ENCODE results near the gene ADAMTSL4. TPM values are rescaled to one million over a fixed set of nuclear protein-coding genes. Genes with fewer than 3 reads are reported as not detected.
"Not testable (repeated sequence)": the region's sequence is repeated elsewhere in the genome, so short reads cannot be mapped to it uniquely, and the experiment has no call there.

Gene ADAMTSL4
- polyA plus RNA-seq, 3 donors from 2014 or later = not detected

DNA sequence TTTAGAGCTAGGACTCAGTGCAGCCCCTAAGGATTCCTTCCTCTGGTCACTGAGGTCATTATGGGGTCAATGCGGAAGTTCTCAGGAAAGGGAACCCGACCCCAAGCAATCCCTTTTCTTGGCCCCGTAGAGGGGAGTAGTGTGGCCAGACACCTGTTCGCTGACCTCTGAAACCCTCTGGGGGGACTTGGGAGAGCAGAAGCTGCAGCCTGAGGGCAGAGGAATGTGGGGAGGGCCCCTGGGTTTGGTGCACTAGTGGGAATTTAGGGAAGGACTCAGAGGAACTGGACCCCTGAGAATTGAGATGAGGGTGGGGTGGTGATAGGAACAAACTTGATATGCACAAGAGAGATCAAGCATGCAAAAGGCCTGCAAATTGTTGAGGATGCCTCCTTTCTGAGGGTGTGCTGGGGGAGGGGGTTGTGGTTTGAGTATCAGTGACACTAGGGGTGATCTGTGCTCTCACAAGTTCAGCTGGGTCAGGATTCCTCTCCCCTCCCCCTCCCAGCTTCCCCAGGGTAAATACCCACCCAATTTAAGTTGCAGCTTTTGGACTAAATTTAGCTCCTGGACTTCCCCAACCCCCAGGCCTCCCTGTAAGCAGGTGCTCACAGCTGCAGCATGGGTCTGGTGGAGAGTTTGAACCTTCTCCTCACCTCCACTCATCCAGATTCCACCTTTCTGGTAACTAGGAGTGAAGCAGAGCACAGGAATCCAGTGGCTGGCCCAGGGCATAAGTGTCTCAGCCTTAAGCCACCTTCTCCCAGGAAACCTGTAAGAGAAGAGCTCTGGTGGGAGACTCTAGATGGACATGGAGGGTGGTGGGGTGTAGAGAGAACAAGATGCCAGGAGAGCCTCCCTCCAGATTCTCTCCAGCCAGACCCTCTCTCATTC is 13.5 kb downstream of the ADAMTSL4 start:
- Mint-ChIP-seq H3K4me1 (peaks cover 75 to 76% of the 10 kb centered on the region in 2 donors), H3K9me3 (no peaks in the 10 kb centered on the region), H3K4me3 (peak overlapping the region; percentile 90 to 95 (median 91)), H3K27me3 (ENCODE audit: low read depth in 3 of 3) (peaks cover 9 to 18% (median 10%) of the 10 kb centered on the region in 3 donors), H3K27ac (peak overlapping the region; percentile 93 to 99 (median 98)), H3K36me3 (no peaks in the 10 kb centered on the region)
- peak; percentile 61 to 65 (median 61) for DNase-seq

DNA sequence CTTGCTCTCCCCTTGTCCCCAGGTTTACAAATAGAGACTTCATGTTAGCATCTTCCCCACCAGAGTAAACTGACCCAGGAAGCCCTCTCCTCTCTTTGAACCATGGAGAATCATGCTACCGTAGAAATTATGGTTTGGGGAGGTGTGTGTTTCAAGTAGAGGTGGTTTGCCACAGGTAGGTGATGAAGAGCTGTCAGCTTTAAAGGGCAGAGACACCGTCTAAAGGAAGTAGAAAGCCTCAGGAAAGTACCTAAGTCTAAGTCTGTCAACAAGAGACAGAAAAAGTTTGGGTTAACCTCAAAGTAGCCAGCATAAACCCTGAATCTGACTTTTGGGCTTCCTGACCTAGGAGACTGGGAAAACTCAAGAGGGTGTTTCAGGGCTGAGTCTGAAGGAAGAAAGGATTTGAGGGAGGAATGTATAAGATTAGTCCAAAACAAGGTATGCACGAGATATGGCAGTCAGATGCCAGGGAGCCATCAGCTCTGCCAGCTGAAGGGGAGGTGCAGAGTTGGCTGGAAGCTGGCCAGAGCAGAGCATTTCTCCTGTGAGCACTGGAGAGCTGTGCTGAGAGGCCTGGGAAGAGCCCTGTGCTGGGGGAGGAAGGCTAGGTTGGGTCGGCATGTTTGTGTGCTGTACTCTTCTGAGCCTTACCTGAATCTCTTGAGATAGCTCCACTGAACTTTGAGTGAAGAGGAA is 14.3 kb downstream of the ADAMTSL4 start:
- DNase-seq = peak; percentile 67 to 69 (median 68)
- no peaks in the 10 kb centered on the region for H3K9me3 Mint-ChIP-seq
- peak overlapping the region; percentile 90 to 95 (median 91) for H3K4me3 Mint-ChIP-seq
- H3K36me3 Mint-ChIP-seq = no peaks in the 10 kb centered on the region
- H3K27ac Mint-ChIP-seq = peak overlapping the region; percentile 93 to 99 (median 98)
- H3K27me3 Mint-ChIP-seq (ENCODE audit: low read depth in 3 of 3) = peaks cover 10 to 18% (median 11%) of the 10 kb centered on the region in 3 donors
- peaks cover 82 to 84% of the 10 kb centered on the region in 2 donors for H3K4me1 Mint-ChIP-seq

DNA sequence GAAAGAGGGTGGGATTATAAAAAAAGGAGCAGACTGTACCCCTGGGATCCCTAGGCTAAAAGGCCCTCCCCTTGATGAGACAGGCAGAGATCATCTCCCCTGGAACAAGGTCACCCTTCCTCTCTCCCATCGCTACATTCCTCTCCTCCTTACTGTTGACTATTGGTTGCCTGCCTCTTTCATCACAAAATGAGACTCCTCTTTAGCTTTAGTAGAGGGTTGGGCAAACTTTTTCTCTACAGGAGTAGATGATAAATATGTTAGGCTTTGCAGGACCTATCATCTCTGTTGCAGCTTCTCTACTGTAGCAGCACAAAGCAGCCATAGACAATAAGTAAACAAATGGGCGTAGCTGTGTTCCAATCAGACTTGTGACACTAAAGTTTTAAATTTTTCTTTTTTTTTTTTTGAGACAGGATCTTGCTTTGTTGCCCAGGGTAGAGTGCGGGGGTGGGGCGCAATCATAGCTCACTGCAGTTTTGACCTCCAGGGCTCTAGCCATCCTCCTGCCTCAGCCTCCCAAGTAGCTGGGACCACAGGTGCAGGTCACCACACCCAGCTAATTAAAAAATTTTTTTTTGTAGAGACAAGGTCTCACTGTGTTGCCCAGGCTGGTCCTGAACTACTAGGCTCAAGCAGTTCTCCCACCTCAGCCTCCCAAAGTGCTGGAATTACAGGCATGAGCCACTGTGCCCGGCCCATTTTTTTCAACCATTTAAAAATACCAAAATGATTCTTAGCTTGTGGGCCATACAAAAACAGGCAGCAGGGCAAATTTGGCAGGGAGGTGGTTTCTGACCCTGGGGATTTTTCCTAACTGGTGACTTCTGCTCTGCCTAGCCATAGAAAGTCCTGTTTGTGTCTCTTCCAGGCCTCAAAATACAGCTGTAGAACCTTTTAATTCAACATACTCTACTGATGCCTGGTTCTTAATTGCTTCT is 15.1 kb downstream of the ADAMTSL4 start:
- peaks cover 91 to 92% of the 10 kb centered on the region in 2 donors for H3K4me1 Mint-ChIP-seq
- peak overlapping the region; percentile 90 to 95 (median 91) for H3K4me3 Mint-ChIP-seq
- H3K36me3 Mint-ChIP-seq = no peaks in the 10 kb centered on the region
- H3K27ac Mint-ChIP-seq = peak overlapping the region; percentile 93 to 99 (median 98)
- peak in 1 of 3 donors; percentile 30 for DNase-seq
- peaks cover 10 to 18% (median 11%) of the 10 kb centered on the region in 3 donors for H3K27me3 Mint-ChIP-seq (ENCODE audit: low read depth in 3 of 3)
- no peaks in the 10 kb centered on the region for H3K9me3 Mint-ChIP-seq

DNA sequence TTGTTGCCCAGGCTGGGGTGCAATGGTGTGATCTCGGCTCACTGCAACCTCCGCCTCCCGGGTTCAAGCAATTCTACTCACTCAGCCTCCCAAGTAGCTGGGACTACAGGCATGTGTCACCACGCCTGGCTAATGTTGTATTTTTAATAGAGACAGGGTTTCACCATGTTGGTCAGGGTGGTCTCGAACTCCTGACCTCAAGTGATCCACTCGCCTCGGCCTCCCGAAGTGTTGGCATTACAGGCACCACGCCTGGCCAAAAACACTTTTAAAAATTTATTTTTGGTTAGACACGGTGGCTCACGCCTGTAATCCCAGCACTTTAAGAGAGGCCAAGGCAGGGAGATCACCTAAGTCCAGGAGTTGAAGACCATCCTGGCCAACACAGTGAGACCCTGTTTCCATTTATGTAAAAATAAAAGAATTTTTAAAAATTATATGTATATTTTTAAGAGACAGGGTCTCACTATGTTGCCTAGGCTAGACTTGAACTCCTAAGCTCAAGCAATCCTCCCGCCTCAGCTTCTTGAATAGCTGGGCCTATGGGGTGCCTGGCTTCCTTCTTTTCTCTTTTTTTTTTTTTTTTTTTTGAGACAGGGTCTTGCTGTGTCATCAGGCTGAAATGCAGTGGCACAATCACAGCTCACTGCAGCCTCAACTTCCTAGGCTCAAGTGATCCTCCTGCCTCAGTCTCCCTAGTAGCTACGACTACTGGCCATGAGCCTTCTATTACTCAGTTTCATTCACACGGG is 16.2 kb downstream of the ADAMTSL4 start:
- H3K36me3 Mint-ChIP-seq, H3K9me3 Mint-ChIP-seq, DNase-seq: not testable (repeated sequence)
- peaks cover 93 to 95% of the 10 kb centered on the region in 2 donors for H3K4me1 Mint-ChIP-seq
- H3K27ac Mint-ChIP-seq = peak overlapping the region; percentile 93 to 99 (median 98)
- H3K27me3 Mint-ChIP-seq (ENCODE audit: low read depth in 3 of 3) = peaks cover 10 to 23% (median 19%) of the 10 kb centered on the region in 3 donors
- H3K4me3 Mint-ChIP-seq = peak overlapping the region; percentile 49 to 91 (median 82)

DNA sequence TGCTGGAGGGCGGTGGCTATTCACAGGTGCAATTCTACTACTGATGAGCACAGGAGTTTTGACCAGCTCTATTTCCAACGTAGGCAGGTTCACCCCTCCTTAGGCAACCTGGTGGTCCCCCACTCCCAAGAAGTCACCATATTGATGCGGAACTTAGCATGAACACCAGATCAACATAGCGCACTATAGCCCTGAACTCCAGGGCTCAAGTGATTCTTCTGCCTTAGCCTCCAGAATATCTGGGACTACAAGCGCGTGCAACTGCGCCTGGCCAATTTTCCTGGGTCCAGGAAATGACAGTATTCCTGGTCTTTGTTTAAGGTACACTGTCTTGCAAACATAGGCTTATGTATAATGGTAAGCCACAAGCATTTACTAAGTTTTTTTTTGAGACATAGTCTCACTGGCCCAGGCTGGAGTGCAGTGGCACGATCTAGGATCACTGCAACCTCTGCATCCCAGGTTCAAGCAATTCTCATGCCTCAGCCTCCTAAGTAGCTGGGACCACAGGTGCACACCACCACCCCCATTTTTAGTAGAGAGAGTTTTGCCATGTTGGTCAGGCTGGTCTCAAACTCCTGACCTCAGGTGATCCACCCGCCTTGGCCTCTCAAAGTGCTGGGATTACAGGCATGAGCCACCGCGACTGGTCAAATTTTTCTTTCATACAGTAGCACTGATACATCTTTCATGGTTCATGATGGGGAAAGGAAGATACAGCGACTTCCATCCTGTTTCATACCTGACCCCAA is 17.6 kb downstream of the ADAMTSL4 start:
- peaks cover 0 to 7% (median 5%) of the 10 kb centered on the region in 3 donors for H3K36me3 Mint-ChIP-seq
- H3K9me3 Mint-ChIP-seq = no peaks in the 10 kb centered on the region
- H3K27me3 Mint-ChIP-seq (ENCODE audit: low read depth in 3 of 3) = peaks cover 12 to 27% (median 20%) of the 10 kb centered on the region in 3 donors
- peaks cover 93 to 94% of the 10 kb centered on the region in 2 donors for H3K4me1 Mint-ChIP-seq
- DNase-seq = no peak
- peak overlapping the region; percentile 82 to 87 (median 84) for H3K4me3 Mint-ChIP-seq
- peak overlapping the region; percentile 93 to 98 (median 98) for H3K27ac Mint-ChIP-seq

DNA sequence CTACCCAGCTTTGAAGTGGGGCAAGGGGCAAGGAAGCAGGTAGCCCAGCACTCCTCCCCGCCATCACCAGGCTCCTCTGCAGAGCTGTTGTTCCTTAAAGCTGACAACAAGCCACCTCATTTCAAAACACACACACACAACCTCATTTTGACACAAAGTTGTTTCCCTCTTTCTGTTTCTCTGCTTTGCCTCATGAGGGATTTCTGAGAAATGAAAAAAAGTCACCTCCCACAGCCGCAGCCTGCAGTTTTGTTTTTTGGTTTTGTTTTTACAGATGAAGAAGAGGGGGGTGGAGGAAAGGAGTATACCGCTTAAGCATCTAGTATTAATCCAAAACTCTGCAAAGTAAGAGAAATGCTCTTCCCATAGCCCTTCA is 18.1 kb downstream of the ADAMTSL4 start:
- DNase-seq = peak; percentile 71 to 78 (median 75)
- Mint-ChIP-seq H3K4me1 (peaks cover 90 to 91% of the 10 kb centered on the region in 2 donors), H3K4me3 (peak overlapping the region; percentile 82 to 87 (median 84))

DNA sequence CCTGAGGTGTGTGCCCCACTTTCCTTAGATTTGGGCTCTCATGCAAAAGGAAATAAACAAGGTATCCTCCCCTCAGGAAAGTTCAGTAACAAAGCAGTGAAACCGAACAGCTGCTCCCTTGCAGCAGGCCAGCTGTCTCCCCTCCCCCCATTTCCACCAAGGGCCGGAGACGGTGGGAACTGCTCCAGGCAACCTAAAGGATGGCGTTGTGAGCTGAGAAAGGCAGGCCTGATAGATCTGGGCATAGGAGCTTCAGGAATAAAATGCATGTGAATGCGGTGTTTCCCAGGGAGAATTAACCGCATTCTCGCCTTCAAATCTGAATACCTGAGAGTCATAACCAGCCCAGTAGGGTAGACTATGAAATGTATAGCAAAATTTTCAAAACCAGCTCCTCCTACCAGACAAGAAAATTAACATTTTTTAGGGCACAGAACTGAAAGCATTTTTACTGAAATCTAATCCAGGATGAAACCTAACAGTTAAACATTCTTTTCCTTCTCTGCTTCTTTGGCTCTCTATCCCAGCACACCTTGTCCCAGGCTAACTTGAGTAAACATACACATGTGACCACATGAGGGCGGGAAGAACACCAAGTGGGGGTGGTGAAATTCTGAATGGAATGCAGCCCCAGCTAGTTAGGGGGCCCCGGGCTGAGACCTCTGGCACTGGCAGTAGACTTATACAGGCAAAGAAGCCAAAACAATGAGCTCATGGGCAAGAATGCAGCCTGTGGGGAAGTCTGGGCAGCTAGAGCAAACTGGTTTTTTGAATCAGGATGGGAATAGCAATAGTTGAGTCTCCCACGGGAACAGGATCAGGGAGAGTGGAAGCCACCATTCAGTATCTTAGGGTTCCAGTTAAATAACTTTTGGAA is 18.7 kb downstream of the ADAMTSL4 start:
- peaks cover 8 to 29% (median 17%) of the 10 kb centered on the region in 3 donors for H3K27me3 Mint-ChIP-seq (ENCODE audit: low read depth in 3 of 3)
- H3K9me3 Mint-ChIP-seq = no peaks in the 10 kb centered on the region
- peak in 1 of 3 donors; percentile 17 for DNase-seq
- peak overlapping the region; percentile 93 to 98 (median 98) for H3K27ac Mint-ChIP-seq
- peaks cover 5 to 13% (median 7%) of the 10 kb centered on the region in 3 donors for H3K36me3 Mint-ChIP-seq
- H3K4me1 Mint-ChIP-seq = peaks cover 90 to 91% of the 10 kb centered on the region in 2 donors
- H3K4me3 Mint-ChIP-seq = peak overlapping the region; percentile 82 to 87 (median 84)

More for the DNA sequence above, 18.1 kb downstream of the ADAMTSL4 start:
- Mint-ChIP-seq H3K9me3 (no peaks in the 10 kb centered on the region), H3K27ac (peak overlapping the region; percentile 93 to 98 (median 98)), H3K36me3 (peaks cover under 1 to 7% (median 5%) of the 10 kb centered on the region in 3 donors), H3K27me3 (ENCODE audit: low read depth in 3 of 3) (peaks cover 12 to 27% (median 19%) of the 10 kb centered on the region in 3 donors)

DNA sequence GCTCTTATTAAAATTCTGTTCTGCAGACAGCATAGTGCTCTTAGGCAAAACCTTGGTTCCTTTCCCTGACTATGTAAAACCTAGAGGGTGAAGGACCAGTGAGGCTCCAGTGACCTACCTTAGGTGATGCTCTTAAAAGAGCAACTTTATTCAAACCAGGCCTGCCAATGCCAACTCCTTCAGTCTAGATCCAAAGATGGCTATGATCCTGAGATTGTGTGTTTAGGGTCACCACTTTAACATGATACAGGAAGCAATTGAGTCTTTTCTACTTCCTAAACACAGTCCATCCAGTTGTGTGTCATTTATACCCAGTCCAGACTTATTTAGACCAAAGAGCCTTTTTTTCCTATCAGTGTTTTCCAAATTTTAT is 19.4 kb downstream of the ADAMTSL4 start:
- Mint-ChIP-seq H3K4me1 (peaks cover 90 to 91% of the 10 kb centered on the region in 2 donors), H3K36me3 (peaks cover 8 to 20% (median 9%) of the 10 kb centered on the region in 3 donors), H3K27me3 (ENCODE audit: low read depth in 3 of 3) (peaks cover 8 to 35% (median 12%) of the 10 kb centered on the region in 3 donors), H3K4me3 (peak overlapping the region; percentile 82 to 87 (median 84)), H3K9me3 (no peaks in the 10 kb centered on the region), H3K27ac (peak overlapping the region; percentile 93 to 98 (median 98))
- DNase-seq = no peak

DNA sequence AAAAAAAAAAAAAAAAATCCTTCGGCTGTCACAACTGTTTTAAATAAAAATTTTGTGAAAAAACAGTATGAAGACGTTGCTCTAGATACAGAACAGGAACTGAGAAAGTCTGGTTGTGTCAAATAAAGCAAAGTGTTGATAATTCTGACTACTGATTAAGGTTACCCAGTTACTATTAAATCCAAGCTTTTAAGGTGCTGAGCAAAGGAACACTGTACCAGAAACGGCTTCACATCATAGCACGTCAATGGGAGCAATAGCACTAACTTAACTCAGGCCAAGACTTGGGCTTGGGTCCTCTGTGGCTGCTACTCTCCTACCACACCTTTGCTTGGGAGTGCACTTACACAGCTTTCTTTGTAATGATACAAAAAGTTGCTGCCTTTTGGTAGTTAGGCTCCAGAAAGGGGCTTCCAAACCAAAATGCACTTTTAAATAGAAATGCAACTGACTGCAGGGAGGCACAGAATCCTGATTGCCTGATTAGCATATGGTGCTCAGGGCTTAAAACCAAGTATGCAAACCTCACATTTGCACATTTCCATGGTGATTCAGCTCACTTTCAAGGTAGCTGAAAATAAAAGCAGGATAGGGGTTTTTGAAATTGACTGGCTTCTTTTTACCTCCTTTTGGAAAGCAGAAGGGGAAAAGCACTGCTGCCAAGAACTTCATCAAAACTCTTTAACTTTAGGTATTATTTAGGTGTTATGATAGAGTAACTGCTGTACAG is 23.9 kb downstream of the ADAMTSL4 start:
- Mint-ChIP-seq H3K27me3 (ENCODE audit: low read depth in 3 of 3) (peaks cover 3 to 52% (median 25%) of the 10 kb centered on the region in 3 donors), H3K36me3 (peaks cover 45 to 58% (median 47%) of the 10 kb centered on the region in 3 donors), H3K27ac (peak overlapping the region; percentile 78 to 95 (median 82)), H3K4me3 (peak overlapping the region; percentile 46 to 68 (median 54)), H3K9me3 (no peaks in the 10 kb centered on the region), H3K4me1 (peaks cover 89 to 90% of the 10 kb centered on the region in 2 donors)
- DNase-seq = peak in 1 of 3 donors; percentile 17

DNA sequence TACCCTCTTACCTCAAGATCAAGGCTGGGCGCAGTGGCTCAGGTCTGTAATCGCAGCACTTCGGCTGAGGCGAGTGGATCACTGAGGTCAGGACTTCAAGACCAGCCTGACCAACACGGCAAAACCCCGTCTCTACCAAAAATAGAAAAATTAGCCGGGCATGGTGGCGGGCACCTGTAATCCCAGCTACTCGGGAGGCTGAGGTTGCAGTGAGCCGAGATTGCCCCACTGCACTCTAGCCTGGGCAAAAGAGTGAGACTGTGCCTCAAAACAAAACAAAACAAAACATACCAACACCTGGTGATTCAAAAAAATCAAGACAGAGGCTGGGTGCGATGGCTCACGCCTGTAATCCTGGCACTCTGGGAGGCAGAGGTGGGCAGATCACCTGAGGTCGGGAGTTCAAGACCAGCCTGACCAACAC is 24.5 kb downstream of the ADAMTSL4 start:
- peak in 1 of 3 donors; percentile 15 for DNase-seq
- H3K27ac Mint-ChIP-seq = peak overlapping the region; percentile 76 to 95 (median 82)
- peaks cover 9 to 57% (median 31%) of the 10 kb centered on the region in 3 donors for H3K27me3 Mint-ChIP-seq (ENCODE audit: low read depth in 3 of 3)
- H3K9me3 Mint-ChIP-seq = not testable (repeated sequence)
- peak overlapping the region; percentile 36 to 68 (median 54) for H3K4me3 Mint-ChIP-seq
- peaks cover 85% of the 10 kb centered on the region in 2 donors for H3K4me1 Mint-ChIP-seq
- peaks cover 50 to 64% (median 52%) of the 10 kb centered on the region in 3 donors for H3K36me3 Mint-ChIP-seq
